HCT116 (cell line): ENCODE measurements around the gene SMIM24. TPM values are rescaled to one million over a fixed set of nuclear protein-coding genes. Genes with fewer than 3 reads are reported as not detected.

ENCODE experiments used
- ATAC-seq: fragments of 200-7000 bp; cut with Tn5 transposase; 2 replicates; pipeline ENCODE4 v1.9.1; 2020; ENCODE audit warnings: mild to moderate bottlenecking, moderate library complexity
- BruUV-seq: library from RNA; stranded (reverse); fragments of 400-500 nt; replicated peaks from 2 replicates; lab custom pipeline; 2021; lab: Mats Ljungman, UMichigan
- CTCF ChIA-PET: fragments of 300-600 bp; sonication (Branson Sonifier 250); formaldehyde crosslinking; loops from one replicate; lab custom pipeline; 2021; ENCODE audit warnings: antibody characterized with exemption; lab: Charles Lee
- POLR2A ChIA-PET: fragments of 300-600, 350-600 bp; sonication (Branson Sonifier 250); formaldehyde crosslinking; loops from one replicate; lab custom pipeline; 2021; ENCODE audit warnings: antibody characterized with exemption; lab: Charles Lee
- RAD21 ChIA-PET, 2 experiments: fragments of 300-600 bp; sonication (Branson Sonifier 250); formaldehyde crosslinking; loops; one replicate each; lab custom pipeline; 2023; ENCODE audit warnings: low total read pairs in 2 of 2; ENCODE audit not compliant: uncharacterized antibody in 2 of 2, unreplicated experiment in 2 of 2, low non-redundant PET in 1 of 2; lab: Charles Lee
- DNase-seq: peaks from one replicate; pipeline ENCODE4 v3.0.0-alpha.2; 2010; ENCODE audit warnings: low read depth, low spot score
- H2AFZ ChIP-seq: fragments of 200-600 bp; shearing (Covaris generic), sonication (generic); 2 replicates; pipeline ENCODE4 v1.6.1; 2017; ENCODE audit warnings: low read depth, mixed run types, mixed read lengths, antibody characterized with exemption, low read length; ENCODE audit not compliant: poor library complexity, severe bottlenecking
- H3K27ac ChIP-seq: 2 replicates; pipeline ENCODE4 v1.5.1; 2012; ENCODE audit warnings: low read depth, low read length
- H3K27me3 ChIP-seq: fragments of 200-600 bp; sonication (generic); 2 replicates; pipeline ENCODE4 v1.6.1; 2016; ENCODE audit warnings: mixed run types, low read length, mixed read lengths; ENCODE audit not compliant: insufficient read depth
- H3K36me3 ChIP-seq, 2 experiments: fragments of 200-500 bp in 1 of 2; fragments of 200-600 bp in 1 of 2; sonication (Bioruptor generic) in 1 of 2; sonication (generic) in 1 of 2; 2 replicates each; pipeline versions ENCODE4 v1.5.1 to v1.6.1; 2014 to 2016; ENCODE audit warnings: low read length in 2 of 2, inconsistent platforms in 1 of 2, mixed read lengths in 1 of 2, mixed run types in 1 of 2; ENCODE audit not compliant: insufficient read depth in 2 of 2, control insufficient read depth in 1 of 2
- H3K4me1 ChIP-seq, 2 experiments: fragments of 200-600 bp in 1 of 2; sonication (generic) in 1 of 2; 2 replicates each; pipeline versions ENCODE4 v1.5.1 to v1.6.1; 2012 to 2017; ENCODE audit warnings: low read length in 2 of 2, inconsistent platforms in 1 of 2, mild to moderate bottlenecking in 1 of 2, mixed read lengths in 1 of 2, mixed run types in 1 of 2, moderate library complexity in 1 of 2; ENCODE audit not compliant: insufficient read depth in 2 of 2, control insufficient read depth in 1 of 2
- H3K4me2 ChIP-seq: fragments of 200-600 bp; sonication (generic); 2 replicates; pipeline ENCODE4 v1.6.1; 2017; ENCODE audit warnings: mixed run types, low read length, mixed read lengths
- H3K4me3 ChIP-seq, 2 experiments: fragments of 200-600 bp in 1 of 2; sonication (generic) in 1 of 2; replicated peaks in 1 of 2; 2 replicates each; pipeline ENCODE4 v1.5.1; 2011 to 2016; ENCODE audit warnings: low read length in 2 of 2, control low read depth in 1 of 2, low read depth in 1 of 2, mild to moderate bottlenecking in 1 of 2, mixed read lengths in 1 of 2, mixed run types in 1 of 2
- H3K79me2 ChIP-seq: fragments of 200-600 bp; sonication (generic); 2 replicates; pipeline ENCODE4 v1.6.1; 2017; ENCODE audit warnings: mild to moderate bottlenecking, mixed run types, low read length, moderate library complexity, mixed read lengths; ENCODE audit not compliant: insufficient read depth
- H3K9ac ChIP-seq: fragments of 200-600 bp; sonication (generic); 2 replicates; pipeline ENCODE4 v1.6.1; 2016; ENCODE audit warnings: low read length, mixed read lengths
- H3K9me2 ChIP-seq: fragments of 200-600 bp; sonication (generic), shearing (Covaris generic); 2 replicates; pipeline ENCODE4 v1.6.1; 2017; ENCODE audit warnings: mixed run types, mild to moderate bottlenecking, moderate library complexity; ENCODE audit not compliant: insufficient read depth
- H3K9me3 ChIP-seq, 2 experiments: fragments of 200-500 bp in 1 of 2; fragments of 200-600 bp in 1 of 2; sonication (Bioruptor generic) in 1 of 2; sonication (generic) in 1 of 2; 2 replicates each; pipeline ENCODE4 v1.6.1; 2014 to 2017; ENCODE audit warnings: low read length in 2 of 2, mixed read lengths in 2 of 2, inconsistent platforms in 1 of 2, low read depth in 1 of 2, mild to moderate bottlenecking in 1 of 2, mixed run types in 1 of 2, moderate library complexity in 1 of 2; ENCODE audit not compliant: control insufficient read depth in 1 of 2, insufficient read depth in 1 of 2
- H4K20me1 ChIP-seq: fragments of 200-600 bp; sonication (generic), shearing (Covaris generic); 2 replicates; pipeline ENCODE4 v1.6.1; 2017; ENCODE audit warnings: mixed run types, mild to moderate bottlenecking, moderate library complexity; ENCODE audit not compliant: insufficient read depth
- ATF3 ChIP-seq: IDR thresholded peaks from 2 replicates; pipeline ENCODE4 v1.6.1; 2012
- CBX3 ChIP-seq: IDR thresholded peaks from 2 replicates; pipeline ENCODE4 v1.6.1; 2012; ENCODE audit warnings: low read depth
- CTCF ChIP-seq, 3 experiments: fragments of 200-600 bp in 1 of 3; sonication (generic) in 1 of 3; IDR thresholded peaks in 2 of 3; conservative IDR thresholded peaks in 1 of 3; 2 replicates each; pipeline ENCODE4 v1.5.1; 2012 to 2017; ENCODE audit warnings: low read depth in 2 of 3, low read length in 2 of 3, antibody characterized with exemption in 1 of 3, borderline replicate concordance in 1 of 3, control low read depth in 1 of 3, mild to moderate bottlenecking in 1 of 3, mixed read lengths in 1 of 3, mixed run types in 1 of 3, moderate library complexity in 1 of 3; ENCODE audit not compliant: insufficient read depth in 1 of 3
- EZH2 ChIP-seq: fragments of 200-600 bp; sonication (generic); IDR thresholded peaks from 2 replicates; pipeline ENCODE4 v1.6.1; 2017; ENCODE audit warnings: antibody characterized with exemption, mixed run types
- FOSL1 ChIP-seq: IDR thresholded peaks from 2 replicates; pipeline ENCODE4 v1.6.1; 2012; ENCODE audit warnings: low read depth
- POLR2A ChIP-seq: IDR thresholded peaks from 2 replicates; pipeline ENCODE4 v1.7.0; 2011; ENCODE audit warnings: borderline replicate concordance; ENCODE audit not compliant: insufficient read depth, insufficient read length; ENCODE audit errors: extremely low read depth
- SRF ChIP-seq: IDR thresholded peaks from 2 replicates; pipeline ENCODE4 v1.6.1; 2012; ENCODE audit warnings: low read depth
- intact Hi-C: fragments of 100-400 bp; cut with micrococcal nuclease; formaldehyde crosslinking; loops from 2 replicates; pipeline ENCODE4 v1.10.0; 2022
- total RNA-seq: library from RNA; stranded (reverse); gene quantifications from one replicate; pipeline ENCODE4 v1.2.1, GENCODE V29; 2021; ENCODE audit not compliant: unreplicated experiment

SMIM24 gene
- total RNA-seq, 1 experiment from 2014 or later: not detected

GRCh38 chr19:3467437-3468198 is 12.7 kb downstream of the SMIM24 start:
- no peaks in the 10 kb centered on the region for H3K9me2 ChIP-seq
- RAD21 ChIA-PET: no interaction called here
- H3K4me1 ChIP-seq: no peaks in the 10 kb centered on the region
- intact Hi-C loops: no loop called here
- H3K4me2 ChIP-seq: no peak overlapping the region
- POLR2A ChIA-PET: no interaction called here
- no peak overlapping the region for H3K4me3 ChIP-seq
- H3K79me2 ChIP-seq: no peaks in the 10 kb centered on the region
- no peaks in the 10 kb centered on the region for H3K27me3 ChIP-seq
- no peak for ATAC-seq
- BruUV-seq: no TSS peak
- TF ChIP-seq CTCF (IDR thresholded peaks at IDR 0.05 in 2 of 3, conservative IDR thresholded peaks at IDR 0.05 in 1 of 3; ENCODE audit: borderline replicate concordance in 1 of 3, insufficient read depth in 1 of 3, low read depth in 2 of 3, low read length in 2 of 3) (no peak), ATF3 (no peak), EZH2 (no peak), POLR2A (no peak), SRF (no peak), CBX3 (peak; percentile 43; the same call in 1 of the 2 replicates), FOSL1 (no peak)
- no peaks in the 10 kb centered on the region for H4K20me1 ChIP-seq
- H3K9ac ChIP-seq: no peak overlapping the region
- H3K27ac ChIP-seq: no peak overlapping the region
- H3K9me3 ChIP-seq: no peaks in the 10 kb centered on the region; a peak in 1 of 4 replicates
- CTCF ChIA-PET: no interaction called here
- H3K36me3 ChIP-seq: peaks cover 3 to 5% of the 10 kb centered on the region in 2 experiments; a peak in 2 of 4 replicates
- DNase-seq: no peak
- no peak overlapping the region for H2AFZ ChIP-seq
